Muscle of back (tissue), 11 donors: ENCODE results near the gene THBS4. TPM values are rescaled to one million over a fixed set of nuclear protein-coding genes. Genes with fewer than 3 reads are reported as not detected.

Experiments used
- DNase-seq, 3 donors: peaks; one replicate each; pipeline versions ENCODE4 v3.0.0 to v3.0.0-alpha.2; 2013
- polyA plus RNA-seq, 10 donors: library from polyadenylated mRNA; unstranded; fragments of 120-200 nt; gene quantifications; one replicate each; pipeline ENCODE4 v1.2.1, GENCODE V29; 2013; ENCODE audit not compliant: insufficient read length in 10 of 10

THBS4 gene
- polyA plus RNA-seq, 10 donors, result 107 to 486 (median 299) TPM

DNA sequence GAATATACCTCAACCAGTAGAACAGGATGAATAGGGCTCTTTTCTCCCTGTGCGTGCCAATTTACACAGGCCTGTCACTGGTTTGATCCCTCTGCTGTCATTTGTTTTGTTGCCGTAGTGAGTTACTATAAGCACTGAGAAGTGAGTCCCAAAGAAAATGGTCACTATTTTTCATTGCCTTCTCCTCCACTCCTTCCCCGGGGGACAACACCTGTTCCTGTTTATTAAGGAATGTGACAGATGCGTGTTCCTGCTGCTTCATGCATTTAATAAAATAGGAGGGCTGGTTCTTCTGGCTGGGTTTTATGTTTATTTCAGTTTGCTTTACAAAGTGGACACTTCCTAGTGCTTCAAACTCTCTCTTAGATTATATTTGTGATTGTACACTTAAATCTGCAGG, 6.4 kb downstream of the THBS4 start:
- peak in 1 of 3 donors; percentile 21 for DNase-seq

DNA sequence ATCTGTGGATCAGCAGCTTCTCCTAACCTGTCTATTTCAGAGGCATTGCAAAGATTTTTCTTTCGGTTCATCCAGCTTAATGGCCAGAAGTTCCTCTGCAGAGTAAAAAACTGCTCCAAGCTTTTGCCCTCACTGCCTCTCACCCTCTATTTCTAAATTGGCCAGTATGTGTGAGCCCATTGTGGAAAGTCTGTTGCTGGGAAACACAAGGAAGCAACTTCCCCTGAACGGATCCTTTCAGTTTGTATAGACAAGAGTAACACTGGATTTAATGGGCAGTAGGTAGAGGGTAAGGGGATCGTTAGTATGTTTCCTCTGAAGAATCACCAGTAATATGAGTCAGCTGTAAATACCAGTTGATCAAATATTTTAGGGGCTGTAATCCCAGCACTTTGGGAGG, 7.2 kb downstream of the THBS4 start:
- DNase-seq, result no peak

DNA sequence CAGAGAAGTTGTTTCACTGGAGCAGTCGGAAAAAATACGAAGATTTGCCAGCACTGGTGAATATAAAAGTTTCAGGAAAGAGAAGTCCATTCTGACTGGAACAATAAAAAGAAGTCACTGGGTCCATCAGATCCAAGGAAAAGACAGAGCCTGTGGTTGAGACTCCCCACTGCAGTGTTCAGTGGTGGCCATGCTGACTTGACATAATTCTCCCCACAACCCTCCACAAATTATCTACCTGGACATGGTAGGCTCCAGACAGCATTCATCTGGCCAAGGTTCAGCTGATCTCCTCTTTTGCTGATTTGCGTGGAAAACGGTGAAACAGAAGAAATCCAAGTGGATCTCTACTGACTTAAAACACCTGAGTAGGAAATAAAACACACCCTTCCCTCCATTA, 8.0 kb downstream of the THBS4 start:
- no peak for DNase-seq

DNA sequence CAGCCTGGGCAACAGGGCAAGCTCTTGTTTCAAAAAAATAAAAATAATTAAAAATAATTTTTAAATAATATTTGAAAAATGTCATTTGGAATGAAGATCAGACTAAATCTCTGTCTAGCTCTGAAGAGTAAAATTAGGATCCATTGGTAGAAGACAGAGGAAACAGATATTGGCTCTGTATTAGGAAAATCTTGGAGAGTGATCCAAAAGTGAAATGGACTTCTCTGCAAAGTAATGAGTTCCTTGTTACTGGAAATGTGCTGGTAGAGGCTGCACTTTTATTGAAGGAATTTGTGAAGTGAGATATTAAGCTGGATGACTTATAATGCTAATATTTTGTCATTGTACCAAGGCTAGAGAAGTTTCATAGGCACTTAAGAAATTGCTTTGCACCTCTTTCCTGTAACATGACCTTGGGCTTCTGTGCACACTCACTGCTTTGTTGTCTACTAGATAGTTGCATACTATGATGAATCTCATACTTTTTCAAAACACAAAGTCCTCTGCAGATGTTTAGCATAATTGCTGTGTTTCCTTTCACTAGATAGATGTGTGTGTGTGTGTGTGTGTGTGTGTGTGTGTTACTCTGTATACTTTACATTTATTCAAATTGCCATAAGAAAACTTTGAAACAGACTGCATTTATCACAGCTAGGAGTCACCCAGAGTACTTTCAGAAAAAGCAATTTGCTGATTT, 13.1 kb downstream of the THBS4 start:
- DNase-seq, result peak in 2 of 3 donors; percentile 33 to 37

DNA sequence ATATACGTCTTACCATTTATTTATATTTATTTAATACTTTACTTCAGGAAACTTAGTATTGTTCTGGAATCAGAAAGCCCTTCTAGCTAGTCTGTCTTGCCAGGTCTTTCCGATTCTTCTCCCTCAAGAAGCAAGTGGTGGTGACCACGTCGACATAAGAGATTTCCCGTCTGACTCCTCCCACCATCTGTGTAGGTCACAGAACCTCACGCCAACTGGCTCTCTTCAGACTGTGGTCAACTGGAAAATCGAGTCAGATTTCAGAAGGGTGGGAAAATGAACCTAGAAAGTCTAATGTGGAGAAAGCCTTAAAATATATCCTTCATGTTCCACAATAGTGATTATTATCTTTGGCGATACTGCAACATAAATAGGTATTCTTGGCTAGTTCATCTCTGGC, 17.3 kb downstream of the THBS4 start:
- DNase-seq, result no peak

DNA sequence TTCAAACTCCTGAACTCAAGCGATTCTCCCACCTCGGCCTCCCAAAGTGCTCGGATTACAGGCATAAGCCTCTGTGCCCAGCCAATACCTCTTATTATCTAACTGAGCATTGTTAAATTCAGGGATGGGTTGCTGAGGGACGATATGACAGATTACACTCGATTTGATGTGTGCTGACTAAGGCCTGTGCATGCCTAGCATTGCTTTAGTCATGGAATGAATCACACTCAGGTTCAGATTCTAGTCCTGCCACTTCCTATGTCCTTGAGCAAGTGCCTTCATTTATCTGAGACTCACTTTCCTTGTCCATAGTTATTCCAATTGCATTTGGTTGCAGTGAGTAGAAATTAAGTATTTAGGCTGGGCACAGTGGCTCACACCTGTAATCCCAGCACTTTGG, 19.5 kb downstream of the THBS4 start:
- no peak for DNase-seq

DNA sequence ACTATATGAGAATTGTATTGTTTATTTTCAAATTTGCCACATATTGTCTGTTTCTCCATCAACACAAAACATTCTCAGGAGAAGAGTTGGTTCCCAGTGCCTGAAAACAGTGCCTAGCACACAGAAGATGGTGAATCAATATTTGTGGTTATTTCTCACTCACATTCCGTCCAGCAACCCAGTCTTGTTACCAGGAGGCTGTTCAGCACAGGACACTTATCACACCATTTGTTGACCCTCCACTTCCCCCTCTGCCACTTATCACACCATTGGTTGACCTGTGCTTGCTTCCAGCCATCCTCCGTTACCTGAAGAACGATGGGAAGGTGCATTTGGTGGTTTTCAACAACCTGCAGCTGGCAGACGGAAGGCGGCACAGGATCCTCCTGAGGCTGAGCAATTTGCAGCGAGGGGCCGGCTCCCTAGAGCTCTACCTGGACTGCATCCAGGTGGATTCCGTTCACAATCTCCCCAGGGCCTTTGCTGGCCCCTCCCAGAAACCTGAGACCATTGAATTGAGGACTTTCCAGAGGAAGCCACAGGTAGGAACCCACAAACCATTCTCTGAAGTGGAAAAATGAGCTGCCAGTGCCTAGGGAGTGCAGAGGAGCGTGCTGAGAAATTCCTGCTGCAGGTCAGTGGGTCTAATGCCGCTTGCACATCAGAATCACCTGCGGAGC, 20.5 kb downstream of the THBS4 start:
- DNase-seq, result no peak

DNA sequence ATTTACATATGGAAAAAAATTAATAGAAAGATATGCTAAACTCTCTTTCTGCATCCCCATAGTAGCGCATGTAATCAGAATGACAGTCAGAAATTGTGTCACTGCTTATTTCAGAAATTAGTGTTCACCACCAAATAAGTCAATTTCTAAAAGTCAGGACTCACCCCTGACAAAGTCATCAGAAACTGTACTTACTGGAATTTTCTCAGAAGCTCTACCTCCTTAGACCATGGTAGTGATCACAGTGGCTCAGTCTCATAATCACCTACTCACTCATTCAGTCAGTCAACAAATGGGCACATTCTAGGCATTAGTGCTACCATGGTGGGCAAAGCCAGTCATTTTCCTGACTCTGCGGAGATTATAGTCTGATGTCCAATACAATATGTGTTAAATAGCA, 22.0 kb downstream of the THBS4 start:
- no peak for DNase-seq

DNA sequence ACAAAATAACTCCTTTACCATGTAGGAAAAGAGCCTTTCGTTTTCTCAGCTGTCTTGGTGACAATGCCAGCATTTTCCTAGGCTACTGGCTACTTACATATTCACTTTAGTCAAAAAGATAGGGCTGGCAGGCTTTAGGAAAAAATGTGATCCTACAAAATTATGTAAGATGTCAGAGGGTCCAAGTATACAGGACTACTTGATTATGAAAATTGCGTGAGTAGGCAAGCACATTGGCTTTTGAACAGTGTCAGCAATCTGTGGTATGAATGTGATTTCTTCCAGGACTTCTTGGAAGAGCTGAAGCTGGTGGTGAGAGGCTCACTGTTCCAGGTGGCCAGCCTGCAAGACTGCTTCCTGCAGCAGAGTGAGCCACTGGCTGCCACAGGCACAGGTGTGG, 22.8 kb downstream of the THBS4 start:
- DNase-seq, result no peak

DNA sequence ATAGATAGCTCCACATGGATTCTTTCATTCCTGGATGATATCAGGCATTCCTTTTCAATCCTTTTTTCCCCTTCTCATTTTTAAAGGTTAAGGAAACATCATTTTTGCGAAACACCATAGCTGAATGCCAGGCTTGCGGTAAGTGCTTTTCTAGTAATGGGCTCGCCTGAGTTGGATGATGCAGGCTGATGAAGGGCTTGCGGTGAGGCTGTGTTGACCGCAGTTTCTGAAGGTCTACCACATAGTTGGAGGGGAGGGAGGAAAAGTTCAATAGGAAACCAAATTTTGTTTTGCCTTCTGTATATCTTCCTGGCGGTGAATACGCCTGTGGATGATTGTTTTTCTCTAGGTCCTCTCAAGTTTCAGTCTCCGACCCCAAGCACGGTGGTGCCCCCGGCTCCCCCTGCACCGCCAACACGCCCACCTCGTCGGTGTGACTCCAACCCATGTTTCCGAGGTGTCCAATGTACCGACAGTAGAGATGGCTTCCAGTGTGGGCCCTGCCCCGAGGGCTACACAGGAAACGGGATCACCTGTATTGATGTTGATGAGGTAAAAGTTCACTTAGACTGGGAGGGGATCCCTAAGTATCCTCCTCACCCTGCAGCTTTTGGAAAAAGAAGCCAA, 24.3 kb downstream of the THBS4 start:
- no peak for DNase-seq

DNA sequence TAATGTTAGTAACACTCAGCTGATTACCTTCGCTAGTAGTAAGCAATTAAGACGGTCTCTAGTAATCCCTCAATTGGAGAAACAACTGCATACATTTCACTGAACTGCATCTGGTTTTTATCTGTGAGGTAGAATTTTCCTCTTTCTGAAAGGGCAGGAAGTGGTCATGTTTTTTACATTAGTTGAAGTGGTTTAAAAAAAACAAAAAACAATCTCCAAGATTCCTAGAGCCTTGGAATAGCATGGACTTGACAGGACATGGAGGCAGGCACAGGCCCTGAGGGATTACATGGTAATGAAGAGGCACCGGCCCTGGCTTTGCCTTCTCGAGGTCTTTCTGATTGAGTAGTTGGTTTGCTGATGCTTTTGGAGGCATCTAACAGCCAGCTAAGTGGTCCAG, 25.8 kb downstream of the THBS4 start:
- DNase-seq, result no peak

DNA sequence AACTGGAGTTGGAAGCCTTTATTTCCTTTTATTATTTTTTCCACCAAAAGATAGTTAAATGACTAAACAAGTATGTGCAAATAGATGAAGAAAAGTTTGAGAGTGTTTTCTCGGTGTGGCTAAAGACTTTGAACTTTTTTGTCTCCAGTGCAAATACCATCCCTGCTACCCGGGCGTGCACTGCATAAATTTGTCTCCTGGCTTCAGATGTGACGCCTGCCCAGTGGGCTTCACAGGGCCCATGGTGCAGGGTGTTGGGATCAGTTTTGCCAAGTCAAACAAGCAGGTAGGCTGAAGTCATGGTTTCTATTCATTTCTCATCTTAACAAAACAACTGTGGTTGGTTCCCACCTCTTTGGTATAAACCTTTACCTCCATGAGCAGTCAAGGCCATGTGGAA, 26.4 kb downstream of the THBS4 start:
- no peak for DNase-seq

DNA sequence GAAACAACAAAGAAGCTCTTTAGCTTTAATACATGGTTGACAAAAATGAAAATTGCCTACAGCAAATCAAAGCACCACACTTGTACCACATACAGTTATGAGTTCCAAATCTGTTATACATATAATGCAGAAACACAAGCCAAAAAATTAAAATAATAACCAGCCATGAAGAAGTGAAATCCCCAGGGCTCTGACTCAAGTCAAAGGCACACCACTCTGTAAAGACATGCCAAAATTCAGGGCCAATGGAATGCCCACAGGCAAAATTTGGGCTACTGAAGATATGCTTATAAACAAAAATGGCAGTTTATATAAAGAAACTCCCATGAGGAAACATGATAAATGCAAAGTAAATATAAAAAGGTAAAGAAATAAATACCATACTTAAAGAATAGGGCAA, 29.0 kb downstream of the THBS4 start:
- no peak for DNase-seq

DNA sequence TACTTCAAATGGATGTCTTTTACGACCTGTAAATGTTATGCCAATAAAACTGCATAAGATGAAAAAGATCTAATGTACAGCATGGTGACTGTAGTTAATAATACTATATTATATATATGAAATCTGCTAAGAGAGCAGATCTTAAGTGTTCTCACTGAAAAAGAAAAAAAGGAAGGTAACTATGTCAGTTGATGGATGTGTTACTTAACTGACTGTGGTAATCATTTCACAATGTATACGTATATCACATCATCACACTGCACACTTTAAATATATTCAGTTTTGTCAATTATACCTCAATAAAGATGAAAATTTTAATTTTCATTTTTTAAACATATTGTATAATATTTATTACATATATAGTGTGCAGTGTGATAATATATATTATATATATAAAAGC, 31.9 kb downstream of the THBS4 start:
- no peak for DNase-seq

DNA sequence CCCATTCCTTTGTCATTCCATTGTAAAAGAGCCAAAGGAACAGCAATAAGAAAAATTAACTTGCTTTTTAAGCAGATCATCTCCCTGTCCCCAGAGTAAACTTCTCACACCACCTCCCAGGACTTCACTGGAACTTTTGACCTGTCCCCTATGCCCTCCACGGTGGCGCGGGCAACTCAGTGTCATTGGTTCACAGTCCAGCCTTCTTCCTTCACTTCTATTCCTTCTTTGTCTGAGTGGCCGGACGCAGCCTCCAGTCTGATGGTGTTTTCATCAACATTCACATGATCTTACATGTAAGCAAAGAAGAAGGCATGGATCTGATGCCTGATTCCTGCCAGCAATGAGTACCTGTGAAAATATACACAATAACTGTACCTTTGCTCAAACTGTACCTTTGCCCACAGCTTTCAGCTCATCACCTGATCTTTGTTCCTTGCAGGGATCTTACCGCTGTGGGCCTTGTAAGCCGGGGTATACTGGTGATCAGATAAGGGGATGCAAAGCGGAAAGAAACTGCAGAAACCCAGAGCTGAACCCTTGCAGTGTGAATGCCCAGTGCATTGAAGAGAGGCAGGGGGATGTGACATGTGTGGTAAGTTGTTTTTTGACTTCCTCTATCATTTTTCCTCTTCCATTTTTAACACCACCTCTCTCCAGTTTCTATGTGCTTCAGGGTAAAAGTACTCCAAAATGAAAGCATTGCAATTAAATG, 32.5 kb downstream of the THBS4 start:
- DNase-seq, result no peak

DNA sequence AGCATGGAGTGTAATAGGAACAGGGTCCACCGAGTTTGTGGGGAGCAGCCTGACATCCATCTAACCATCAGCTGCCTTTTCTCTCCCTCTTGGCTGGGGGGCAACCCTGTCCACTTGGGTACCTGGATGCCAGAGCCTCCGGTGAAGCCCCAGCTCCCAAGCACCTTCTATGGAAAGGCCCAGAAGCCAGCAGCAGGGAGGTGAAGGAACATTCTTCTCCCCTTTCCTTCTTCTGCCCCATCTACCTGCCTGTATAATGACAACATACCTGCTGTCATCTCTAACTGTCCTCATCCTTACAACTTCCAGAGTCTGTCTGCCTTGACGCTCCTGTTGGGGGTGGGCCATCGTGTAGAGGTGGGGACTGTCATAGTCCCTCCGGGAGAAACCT, 33.1 kb downstream of the THBS4 start:
- no peak for DNase-seq

DNA sequence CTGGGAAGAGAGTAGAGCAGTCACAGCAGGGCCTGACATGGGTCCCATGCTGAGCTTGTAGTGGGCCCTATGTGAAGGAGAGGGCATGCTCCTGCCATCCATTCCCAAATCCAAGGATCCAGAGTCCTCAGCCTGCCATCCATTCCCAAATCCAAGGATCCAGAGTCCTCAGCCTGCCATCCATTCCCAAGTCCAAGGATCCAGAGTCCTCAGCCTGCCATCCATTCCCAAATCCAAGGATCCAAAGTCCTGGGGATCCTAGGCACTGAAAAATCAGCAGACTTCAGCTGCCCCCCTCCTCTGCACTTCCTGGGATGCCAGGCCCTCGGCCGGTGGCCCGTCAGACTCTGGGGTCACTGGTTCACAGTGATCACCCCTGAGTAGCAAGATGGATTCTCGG, 33.6 kb downstream of the THBS4 start:
- no peak for DNase-seq

DNA sequence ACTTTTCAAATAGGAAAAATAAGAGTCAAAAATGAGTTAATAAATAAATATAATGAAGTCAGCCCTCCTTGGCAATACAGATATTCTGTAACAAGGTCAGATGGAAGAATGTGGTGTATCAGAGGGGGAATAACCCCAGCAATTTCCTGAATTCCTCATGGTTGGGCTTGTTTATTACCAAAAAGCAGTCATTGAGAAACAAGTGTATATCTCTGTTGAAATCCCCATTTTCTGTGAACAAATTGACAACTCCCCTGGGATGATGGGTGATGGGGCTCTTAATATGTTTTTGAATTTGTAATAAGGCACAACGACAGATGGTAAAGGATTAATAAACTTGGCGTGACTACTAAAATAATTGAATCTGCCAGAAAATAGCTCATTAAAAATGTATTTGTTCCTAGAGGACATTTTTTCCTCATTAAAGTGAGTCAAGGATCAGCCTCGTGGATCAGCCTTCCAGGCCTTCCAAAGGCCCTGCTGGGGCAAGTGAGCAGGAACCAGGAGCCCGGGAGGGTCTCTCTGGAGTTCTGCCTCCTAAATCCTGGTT, 34.2 kb downstream of the THBS4 start:
- DNase-seq, result no peak

DNA sequence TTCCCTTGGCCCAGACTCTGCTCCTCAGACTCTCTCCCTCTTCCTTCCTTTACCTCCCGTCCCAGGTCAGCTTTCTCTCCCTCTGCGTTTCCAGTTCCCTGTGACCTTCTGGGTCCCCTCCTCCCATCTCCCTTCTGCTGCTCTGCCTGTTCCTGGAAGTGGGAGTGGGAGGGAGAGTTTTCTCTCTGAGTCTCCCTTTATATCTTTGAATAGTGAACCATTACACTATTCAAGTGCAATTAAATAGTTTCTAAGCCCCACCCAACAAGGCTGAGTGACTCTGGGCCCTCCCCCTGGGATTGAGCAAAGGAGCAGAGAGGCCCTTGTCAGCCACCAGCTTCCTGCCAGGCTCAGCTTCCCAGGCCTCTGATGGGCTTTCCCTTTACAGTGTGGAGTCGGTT, 34.8 kb downstream of the THBS4 start:
- peak in 1 of 3 donors; percentile 26 for DNase-seq

DNA sequence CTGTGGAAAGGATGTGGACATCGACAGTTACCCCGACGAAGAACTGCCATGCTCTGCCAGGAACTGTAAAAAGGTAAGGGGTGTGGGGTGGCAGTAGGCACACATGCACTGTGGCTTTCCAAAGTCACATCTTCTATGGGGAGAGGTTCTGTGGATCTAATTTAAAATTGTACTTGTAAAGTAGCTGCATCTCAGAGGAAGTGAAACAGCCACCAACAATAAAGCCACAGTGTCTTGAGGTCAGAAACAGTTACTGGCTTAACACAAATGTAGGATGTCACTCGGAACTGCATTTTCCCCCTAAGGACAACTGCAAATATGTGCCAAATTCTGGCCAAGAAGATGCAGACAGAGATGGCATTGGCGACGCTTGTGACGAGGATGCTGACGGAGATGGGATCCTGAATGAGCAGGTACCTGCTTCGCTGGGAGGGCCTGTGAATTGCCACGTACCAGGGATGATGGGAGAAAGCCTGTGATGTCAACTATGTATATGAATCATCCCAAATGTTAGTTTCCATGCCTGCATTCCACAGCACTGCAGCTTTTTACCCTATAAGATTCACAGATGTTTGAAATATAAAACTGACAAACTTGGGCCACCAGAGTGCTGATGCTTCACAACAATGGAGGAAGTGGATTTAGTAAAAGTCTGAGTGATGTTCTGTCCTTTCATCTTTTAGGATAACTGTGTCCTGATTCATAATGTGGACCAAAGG, 35.3 kb downstream of the THBS4 start:
- no peak for DNase-seq

DNA sequence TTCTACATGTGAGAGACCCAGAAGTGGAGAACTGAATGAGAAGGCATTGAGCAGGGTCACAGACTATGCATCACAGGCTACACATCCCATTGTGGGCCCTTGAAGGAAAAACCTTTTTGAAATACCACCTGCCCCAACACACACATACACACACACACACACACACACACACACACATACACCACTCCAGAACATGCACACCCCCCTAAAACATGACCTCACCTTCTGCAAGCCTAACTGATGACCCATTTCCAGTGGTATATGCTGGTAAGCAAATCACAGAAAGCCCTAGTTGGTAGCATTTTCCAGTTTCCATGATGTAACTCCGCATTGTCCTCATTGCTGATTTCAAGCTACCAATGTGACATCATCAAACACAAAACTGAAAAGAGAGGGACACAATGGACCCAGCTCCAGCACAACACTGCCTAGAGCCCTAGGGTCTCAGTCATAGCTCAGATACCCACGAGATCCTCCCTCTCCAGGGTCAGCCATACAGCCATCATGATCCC, 36.4 kb downstream of the THBS4 start:
- no peak for DNase-seq
